AG09309 (cell line): ENCODE results near the gene WDR13.
A peak's percentile ranks its signal among the peaks of the same experiment; 100 is the strongest.

ENCODE experiments used
- DNase-seq: peaks from one replicate; pipeline ENCODE4 v3.0.0-alpha.2; 2010; ENCODE audit warnings: low read depth
- H3K4me3 ChIP-seq: 2 replicates; pipeline ENCODE4 v1.5.1; 2011; ENCODE audit warnings: mild to moderate bottlenecking, low read depth, low read length, moderate library complexity; ENCODE audit not compliant: control insufficient read depth
- TF ChIP-seq, protein P1 (sequence below): IDR thresholded peaks from 2 replicates; pipeline ENCODE4 v1.5.1; 2011; ENCODE audit warnings: mild to moderate bottlenecking, low read depth, low read length, inconsistent platforms; ENCODE audit not compliant: insufficient read depth, control insufficient read depth; ENCODE audit errors: missing control alignments

Gene WDR13

GRCh38 chrX:48579259-48579658, 18.0 kb upstream of the WDR13 start:
- DNase-seq: no peak
- TF ChIP-seq, protein P1, sequence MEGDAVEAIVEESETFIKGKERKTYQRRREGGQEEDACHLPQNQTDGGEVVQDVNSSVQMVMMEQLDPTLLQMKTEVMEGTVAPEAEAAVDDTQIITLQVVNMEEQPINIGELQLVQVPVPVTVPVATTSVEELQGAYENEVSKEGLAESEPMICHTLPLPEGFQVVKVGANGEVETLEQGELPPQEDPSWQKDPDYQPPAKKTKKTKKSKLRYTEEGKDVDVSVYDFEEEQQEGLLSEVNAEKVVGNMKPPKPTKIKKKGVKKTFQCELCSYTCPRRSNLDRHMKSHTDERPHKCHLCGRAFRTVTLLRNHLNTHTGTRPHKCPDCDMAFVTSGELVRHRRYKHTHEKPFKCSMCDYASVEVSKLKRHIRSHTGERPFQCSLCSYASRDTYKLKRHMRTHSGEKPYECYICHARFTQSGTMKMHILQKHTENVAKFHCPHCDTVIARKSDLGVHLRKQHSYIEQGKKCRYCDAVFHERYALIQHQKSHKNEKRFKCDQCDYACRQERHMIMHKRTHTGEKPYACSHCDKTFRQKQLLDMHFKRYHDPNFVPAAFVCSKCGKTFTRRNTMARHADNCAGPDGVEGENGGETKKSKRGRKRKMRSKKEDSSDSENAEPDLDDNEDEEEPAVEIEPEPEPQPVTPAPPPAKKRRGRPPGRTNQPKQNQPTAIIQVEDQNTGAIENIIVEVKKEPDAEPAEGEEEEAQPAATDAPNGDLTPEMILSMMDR: no peak
- no peak overlapping the region for H3K4me3 ChIP-seq

- no peak for DNase-seq
- TF ChIP-seq, protein P1: no peak
- H3K4me3 ChIP-seq: no peak overlapping the region
Observed at GRCh38 chrX:48580662-48581061, 16.6 kb upstream of the WDR13 start.

- no peak overlapping the region for H3K4me3 ChIP-seq
- no peak for DNase-seq
- TF ChIP-seq, protein P1: no peak
Observed at GRCh38 chrX:48584698-48585097, 12.6 kb upstream of the WDR13 start.

GRCh38 chrX:48589482-48590162, 7.7 kb upstream of the WDR13 start:
- TF ChIP-seq, protein P1: no peak
- H3K4me3 ChIP-seq: no peak overlapping the region
- DNase-seq: no peak

- TF ChIP-seq, protein P1: no peak
- no peak overlapping the region for H3K4me3 ChIP-seq
- no peak for DNase-seq
Observed at GRCh38 chrX:48590203-48591103, 6.8 kb upstream of the WDR13 start.

- no peak for DNase-seq
- H3K4me3 ChIP-seq: no peak overlapping the region
- TF ChIP-seq, protein P1: peak; percentile 13
Observed at GRCh38 chrX:48591255-48591791, 6.0 kb upstream of the WDR13 start.
